Measurements from ENCODE around the gene ANKS6.
A peak's percentile ranks its signal among the peaks of the same experiment; 100 is the strongest.

Gene ANKS6

DNA sequence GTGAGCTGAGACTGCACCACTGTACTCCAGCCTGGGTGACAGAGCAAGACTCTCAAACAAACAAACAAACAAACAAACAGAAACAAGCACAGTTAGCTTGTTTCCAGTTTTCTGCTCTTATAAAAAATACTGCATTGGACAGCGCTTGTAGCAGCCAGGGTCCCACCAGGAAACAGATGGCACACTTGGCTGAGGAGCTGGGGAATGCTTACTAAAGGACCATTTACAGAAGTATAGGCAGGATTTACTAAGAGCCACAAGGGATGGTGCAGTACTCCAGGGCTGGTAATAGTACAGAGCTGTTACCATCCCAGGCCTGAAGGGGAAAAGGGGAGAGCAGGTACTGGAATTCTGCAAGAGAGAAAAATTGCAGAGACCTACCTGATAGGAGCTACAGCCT is 5.2 kb upstream of the ANKS6 start:
- peaks cover 51% of the 10 kb centered on the region for H3K27me3 ChIP-seq (ENCODE audit: control insufficient read depth, insufficient read depth, low read length)
- no peaks in the 10 kb centered on the region for H3K9me3 ChIP-seq (replicated peaks; ENCODE audit: low read length)
- peaks cover 2% of the 10 kb centered on the region for H3K4me1 ChIP-seq (ENCODE audit: control insufficient read depth, insufficient read depth, low read length)
- H3K4me2 ChIP-seq (ENCODE audit: low read length), result no peak overlapping the region
- no peak overlapping the region for H3K9ac ChIP-seq (ENCODE audit: low read depth, low read length)
- H3K36me3 ChIP-seq (ENCODE audit: insufficient read depth, low read length), result no peaks in the 10 kb centered on the region
- no peak overlapping the region for H3K4me3 ChIP-seq (ENCODE audit: low read length)

GRCh38 chr9:98798254-98798653 is 1.9 kb upstream of the ANKS6 start:
- Histone ChIP-seq H3K27me3 (ENCODE audit: control insufficient read depth, insufficient read depth, low read length) (peaks cover 18% of the 10 kb centered on the region), H3K36me3 (ENCODE audit: insufficient read depth, low read length) (no peaks in the 10 kb centered on the region), H3K4me3 (ENCODE audit: low read length) (no peak overlapping the region), H3K9ac (ENCODE audit: low read depth, low read length) (no peak overlapping the region), H3K4me1 (ENCODE audit: control insufficient read depth, insufficient read depth, low read length) (peaks cover 17% of the 10 kb centered on the region), H3K9me3 (replicated peaks; ENCODE audit: low read length) (no peaks in the 10 kb centered on the region), H3K4me2 (ENCODE audit: low read length) (no peak overlapping the region)

GRCh38 chr9:98797491-98797890 is 1.1 kb upstream of the ANKS6 start:
- H3K9ac ChIP-seq (ENCODE audit: low read depth, low read length), result no peak overlapping the region
- H3K36me3 ChIP-seq (ENCODE audit: insufficient read depth, low read length), result no peaks in the 10 kb centered on the region
- no peak overlapping the region for H3K4me3 ChIP-seq (ENCODE audit: low read length)
- peaks cover 17% of the 10 kb centered on the region for H3K4me1 ChIP-seq (ENCODE audit: control insufficient read depth, insufficient read depth, low read length)
- peaks cover 15% of the 10 kb centered on the region for H3K27me3 ChIP-seq (ENCODE audit: control insufficient read depth, insufficient read depth, low read length)
- no peaks in the 10 kb centered on the region for H3K9me3 ChIP-seq (replicated peaks; ENCODE audit: low read length)
- no peak overlapping the region for H3K4me2 ChIP-seq (ENCODE audit: low read length)

DNA sequence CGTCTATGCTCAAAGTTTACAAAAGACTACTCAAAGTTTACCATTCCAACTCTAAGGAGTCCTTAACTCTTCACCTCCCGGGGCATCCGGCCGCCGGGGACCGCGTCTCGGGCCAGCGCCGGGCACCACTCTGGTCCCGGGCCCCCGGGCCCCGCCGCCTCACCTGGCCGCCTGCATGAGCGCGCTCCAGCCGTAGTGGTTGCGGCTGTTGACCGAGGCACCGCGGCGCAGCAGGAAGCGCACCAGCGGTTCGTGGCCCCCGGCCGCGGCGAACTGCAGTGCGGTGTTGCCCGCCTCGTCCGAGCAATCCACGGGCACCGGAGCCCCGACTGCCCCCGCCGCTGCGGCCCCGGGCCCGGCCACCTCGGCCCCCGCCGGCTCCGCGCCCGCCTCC is 388 bp downstream of the ANKS6 start:
- Histone ChIP-seq H3K9ac (ENCODE audit: low read depth, low read length) (peak overlapping the region; percentile 86), H3K9me3 (replicated peaks; ENCODE audit: low read length) (no peaks in the 10 kb centered on the region), H3K4me2 (ENCODE audit: low read length) (peak overlapping the region; percentile 98), H3K4me1 (ENCODE audit: control insufficient read depth, insufficient read depth, low read length) (peaks cover 23% of the 10 kb centered on the region), H3K4me3 (ENCODE audit: low read length) (peak overlapping the region; percentile 89), H3K27me3 (ENCODE audit: control insufficient read depth, insufficient read depth, low read length) (peaks cover 7% of the 10 kb centered on the region), H3K36me3 (ENCODE audit: insufficient read depth, low read length) (no peaks in the 10 kb centered on the region)

GRCh38 chr9:98795295-98795955 is 930 bp downstream of the ANKS6 start:
- H3K4me2 ChIP-seq (ENCODE audit: low read length), result peak overlapping the region; percentile 98
- H3K27me3 ChIP-seq (ENCODE audit: control insufficient read depth, insufficient read depth, low read length), result peaks cover 7% of the 10 kb centered on the region
- no peaks in the 10 kb centered on the region for H3K36me3 ChIP-seq (ENCODE audit: insufficient read depth, low read length)
- H3K4me3 ChIP-seq (ENCODE audit: low read length), result peak overlapping the region; percentile 89
- peaks cover 28% of the 10 kb centered on the region for H3K4me1 ChIP-seq (ENCODE audit: control insufficient read depth, insufficient read depth, low read length)
- H3K9ac ChIP-seq (ENCODE audit: low read depth, low read length), result peak overlapping the region; percentile 86
- H3K9me3 ChIP-seq (replicated peaks; ENCODE audit: low read length), result no peaks in the 10 kb centered on the region

GRCh38 chr9:98794802-98795201 is 1.6 kb downstream of the ANKS6 start:
- Histone ChIP-seq H3K27me3 (ENCODE audit: control insufficient read depth, insufficient read depth, low read length) (peaks cover 7% of the 10 kb centered on the region), H3K36me3 (ENCODE audit: insufficient read depth, low read length) (peaks cover 5% of the 10 kb centered on the region), H3K4me3 (ENCODE audit: low read length) (peak overlapping the region; percentile 89), H3K9ac (ENCODE audit: low read depth, low read length) (no peak overlapping the region), H3K4me2 (ENCODE audit: low read length) (peak overlapping the region; percentile 98), H3K4me1 (ENCODE audit: control insufficient read depth, insufficient read depth, low read length) (peaks cover 34% of the 10 kb centered on the region), H3K9me3 (replicated peaks; ENCODE audit: low read length) (no peaks in the 10 kb centered on the region)

GRCh38 chr9:98793031-98793430 is 3.3 kb downstream of the ANKS6 start:
- H3K4me1 ChIP-seq (ENCODE audit: control insufficient read depth, insufficient read depth, low read length), result peaks cover 34% of the 10 kb centered on the region
- no peak overlapping the region for H3K9ac ChIP-seq (ENCODE audit: low read depth, low read length)
- H3K27me3 ChIP-seq (ENCODE audit: control insufficient read depth, insufficient read depth, low read length), result no peaks in the 10 kb centered on the region
- no peak overlapping the region for H3K4me2 ChIP-seq (ENCODE audit: low read length)
- H3K9me3 ChIP-seq (replicated peaks; ENCODE audit: low read length), result no peaks in the 10 kb centered on the region
- H3K4me3 ChIP-seq (ENCODE audit: low read length), result no peak overlapping the region
- H3K36me3 ChIP-seq (ENCODE audit: insufficient read depth, low read length), result peaks cover 17% of the 10 kb centered on the region

DNA sequence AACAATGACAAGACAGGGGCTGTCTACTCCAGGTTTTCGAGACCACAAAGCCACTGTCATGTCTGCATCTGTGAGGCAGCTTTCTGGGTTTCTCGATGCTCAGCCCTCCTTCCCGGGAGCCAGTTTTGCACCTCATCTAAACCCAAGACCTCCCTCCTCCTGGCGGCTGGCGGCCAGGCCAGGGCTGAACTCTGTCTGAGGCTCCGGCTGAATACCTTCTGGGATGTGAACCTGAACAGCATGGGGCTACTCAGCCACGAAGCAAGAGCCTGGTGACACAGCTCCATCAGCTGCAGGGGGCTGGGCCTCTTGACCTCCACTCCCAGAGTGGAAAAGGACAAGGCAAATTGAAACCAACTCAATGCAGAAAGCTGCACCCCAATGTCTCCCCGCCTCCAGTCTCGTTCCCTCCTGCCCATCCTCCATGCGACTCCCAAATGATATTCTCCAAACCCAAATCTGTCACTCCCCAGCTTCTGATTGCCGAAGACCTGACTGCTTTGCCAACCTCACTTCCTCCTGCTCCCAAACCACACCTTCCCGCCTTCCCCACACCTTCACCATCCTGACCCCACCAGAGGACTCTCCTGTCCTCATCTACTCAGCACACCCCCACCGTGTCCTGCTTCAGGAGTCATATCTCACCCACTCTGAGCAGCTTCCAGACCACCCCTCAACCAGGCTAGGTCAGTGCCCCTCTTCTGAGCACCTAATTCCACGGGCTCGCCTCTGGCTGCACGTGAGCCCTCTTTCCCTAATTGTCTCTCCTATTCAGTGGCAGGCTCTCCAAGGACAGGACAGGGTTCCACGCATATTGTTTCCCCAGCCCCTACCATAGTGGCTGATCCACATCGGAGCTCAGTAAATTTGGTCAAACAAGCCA is 4.5 kb downstream of the ANKS6 start:
- H3K9ac ChIP-seq (ENCODE audit: low read depth, low read length), result peak overlapping the region; percentile 51
- H3K4me1 ChIP-seq (ENCODE audit: control insufficient read depth, insufficient read depth, low read length), result peaks cover 34% of the 10 kb centered on the region
- no peaks in the 10 kb centered on the region for H3K27me3 ChIP-seq (ENCODE audit: control insufficient read depth, insufficient read depth, low read length)
- peaks cover 17% of the 10 kb centered on the region for H3K36me3 ChIP-seq (ENCODE audit: insufficient read depth, low read length)
- H3K4me2 ChIP-seq (ENCODE audit: low read length), result no peak overlapping the region
- H3K4me3 ChIP-seq (ENCODE audit: low read length), result no peak overlapping the region
- H3K9me3 ChIP-seq (replicated peaks; ENCODE audit: low read length), result no peaks in the 10 kb centered on the region

GRCh38 chr9:98790842-98791607 is 5.3 kb downstream of the ANKS6 start:
- H3K4me1 ChIP-seq (ENCODE audit: control insufficient read depth, insufficient read depth, low read length), result peaks cover 31% of the 10 kb centered on the region
- H3K9ac ChIP-seq (ENCODE audit: low read depth, low read length), result peak overlapping the region; percentile 52

DNA sequence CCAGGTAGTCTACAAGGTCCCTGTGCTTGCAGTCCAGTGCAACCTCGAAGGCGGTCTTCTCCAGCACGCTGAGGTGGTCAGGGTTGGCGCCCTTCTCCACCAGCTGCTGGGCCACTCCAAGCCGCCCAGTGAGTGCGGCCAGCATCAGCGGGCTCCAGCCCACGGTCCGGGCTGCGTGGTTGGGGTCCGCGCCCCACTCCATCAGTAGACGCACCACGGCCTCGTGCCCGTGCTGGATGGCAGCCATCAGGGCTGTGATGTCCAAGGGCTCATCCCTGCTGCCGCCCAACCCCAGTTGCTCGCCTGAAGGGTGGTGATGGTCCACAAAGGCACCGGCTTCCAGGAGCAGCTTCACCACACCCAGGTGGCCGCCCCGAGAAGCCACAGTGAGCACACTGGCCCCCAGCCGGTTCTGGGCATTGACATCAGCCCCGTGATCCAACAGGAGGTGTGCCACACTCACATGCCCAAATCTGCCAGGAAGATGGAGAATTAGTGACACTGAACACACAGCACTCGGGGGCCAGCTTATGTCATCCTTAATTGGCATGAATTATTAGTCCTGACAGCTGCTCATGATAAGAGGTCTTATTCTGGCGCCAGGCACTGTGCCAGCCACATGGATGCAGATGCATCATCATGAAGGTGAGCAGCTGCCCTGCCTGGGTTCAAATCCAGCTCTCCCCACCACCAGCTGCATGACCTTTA is 6.1 kb downstream of the ANKS6 start:
- Histone ChIP-seq H3K4me1 (ENCODE audit: control insufficient read depth, insufficient read depth, low read length) (peaks cover 28% of the 10 kb centered on the region), H3K9me3 (replicated peaks; ENCODE audit: low read length) (no peaks in the 10 kb centered on the region), H3K36me3 (ENCODE audit: insufficient read depth, low read length) (peaks cover 17% of the 10 kb centered on the region), H3K9ac (ENCODE audit: low read depth, low read length) (peak overlapping the region; percentile 52), H3K4me2 (ENCODE audit: low read length) (peak overlapping the region; percentile 74), H3K4me3 (ENCODE audit: low read length) (peak overlapping the region; percentile 34), H3K27me3 (ENCODE audit: control insufficient read depth, insufficient read depth, low read length) (no peaks in the 10 kb centered on the region)

More at GRCh38 chr9:98790842-98791607, 5.3 kb downstream of the ANKS6 start:
- H3K36me3 ChIP-seq (ENCODE audit: insufficient read depth, low read length), result peaks cover 17% of the 10 kb centered on the region
- H3K4me3 ChIP-seq (ENCODE audit: low read length), result peak overlapping the region; percentile 34
- H3K4me2 ChIP-seq (ENCODE audit: low read length), result peak overlapping the region; percentile 74
- no peaks in the 10 kb centered on the region for H3K9me3 ChIP-seq (replicated peaks; ENCODE audit: low read length)
- H3K27me3 ChIP-seq (ENCODE audit: control insufficient read depth, insufficient read depth, low read length), result no peaks in the 10 kb centered on the region

Data from skeletal muscle satellite cell (primary cell).